T-helper 22 cell (primary cell): ENCODE measurements around the gene TEDC1.

Experiments
- DNase-seq: peaks from one replicate; pipeline ENCODE4 v3.0.0-alpha.2; 2020; ENCODE audit warnings: low read depth

The TEDC1 gene

GRCh38 chr14:105456736-105457617, 34.1 kb upstream of the TEDC1 start:
- DNase-seq: no peak

GRCh38 chr14:105458010-105458409, 33.0 kb upstream of the TEDC1 start:
- DNase-seq: no peak

GRCh38 chr14:105458571-105458970, 32.5 kb upstream of the TEDC1 start:
- DNase-seq: no peak

GRCh38 chr14:105460116-105460515, 30.9 kb upstream of the TEDC1 start:
- no peak for DNase-seq

GRCh38 chr14:105460616-105461015, 30.4 kb upstream of the TEDC1 start:
- DNase-seq: no peak

- DNase-seq: no peak
These were observed 29.1 kb upstream of the TEDC1 start for GRCh38 chr14:105461903-105462302.

- no peak for DNase-seq
These were observed 26.5 kb upstream of the TEDC1 start for GRCh38 chr14:105464501-105464900.

GRCh38 chr14:105465209-105466031, 25.6 kb upstream of the TEDC1 start:
- DNase-seq: no peak

GRCh38 chr14:105466531-105467248, 24.4 kb upstream of the TEDC1 start:
- DNase-seq: no peak

GRCh38 chr14:105467249-105467941, 23.7 kb upstream of the TEDC1 start:
- no peak for DNase-seq

- no peak for DNase-seq
These were observed 23.0 kb upstream of the TEDC1 start for GRCh38 chr14:105467942-105468471.

- DNase-seq: no peak
These were observed 22.3 kb upstream of the TEDC1 start for GRCh38 chr14:105468621-105469241.

GRCh38 chr14:105469456-105470349, 21.3 kb upstream of the TEDC1 start:
- DNase-seq: no peak

- DNase-seq: no peak
These were observed 20.4 kb upstream of the TEDC1 start for GRCh38 chr14:105470350-105471296.

GRCh38 chr14:105471297-105471821, 19.7 kb upstream of the TEDC1 start:
- no peak for DNase-seq

- DNase-seq: no peak
These were observed 19.1 kb upstream of the TEDC1 start for GRCh38 chr14:105471823-105472485.

- DNase-seq: no peak
These were observed 18.5 kb upstream of the TEDC1 start for GRCh38 chr14:105472486-105472991.
